Measurements from ENCODE around the gene NEMP2. TPM values are rescaled to one million over a fixed set of nuclear protein-coding genes. Genes with fewer than 3 reads are reported as not detected.

The NEMP2 gene
- total and polyA plus RNA-seq, 2 of the 4 experiments (the other 2 are of a cell fraction) = 1.1 to 1.3 TPM

DNA sequence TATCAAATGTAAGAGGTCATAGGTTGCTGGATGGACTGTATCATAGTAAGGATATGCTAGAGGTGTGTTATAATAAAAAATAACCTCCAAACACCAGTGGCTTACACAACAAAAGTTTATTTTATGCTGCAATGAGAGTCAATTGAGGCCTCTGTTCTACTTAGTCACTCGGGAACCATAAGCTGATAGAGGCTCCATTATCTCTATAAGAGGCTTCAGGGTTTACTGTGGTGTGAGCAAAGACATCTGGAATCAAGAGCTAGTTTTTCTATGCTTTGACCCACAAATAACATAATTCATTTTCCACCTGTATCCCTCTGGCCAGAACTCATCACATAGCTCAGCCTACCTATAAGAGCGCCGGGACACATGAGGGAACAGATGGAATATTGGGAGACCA, 47.5 kb upstream of the NEMP2 start:
- H3K56ac ChIP-seq (ENCODE audit: extremely low read depth, insufficient read depth, low read length) = no peak overlapping the region
- POLR2A ChIA-PET (ENCODE audit: unreplicated experiment) = no interaction called here
- dilution Hi-C loops (cut with HindIII; ENCODE audit: low sequenced_read_pairs, unreplicated experiment) (no loop called here), in situ Hi-C loops (cut with MboI; ENCODE audit: low sequenced_read_pairs) (no loop called here), intact Hi-C loops (cut with micrococcal nuclease) (no loop called here)
- H3K9me3 ChIP-seq (ENCODE audit: control insufficient read depth, insufficient read depth, low read length) = no peaks in the 10 kb centered on the region
- H3K18ac ChIP-seq (ENCODE audit: low read depth, low read length) = no peak overlapping the region
- no peak overlapping the region for H2BK20ac ChIP-seq (ENCODE audit: low read depth, low read length)
- no CpG with 5 or more reads among the region's 3 CpGs for WGBS, 2 experiments (ENCODE audit: extremely low coverage in 2 of 2, insufficient read length in 1 of 2)
- no peaks in the 10 kb centered on the region for H3K79me1 ChIP-seq (ENCODE audit: low read depth in 1 of 2, low read length in 2 of 2)
- no peak overlapping the region for H3K14ac ChIP-seq (replicated peaks; ENCODE audit: low read depth, low read length)
- no peak overlapping the region for H2AK5ac ChIP-seq (ENCODE audit: low read depth, low read length)
- DNase-seq (no peak), ATAC-seq (ENCODE audit: low read depth) (no peak)
- no peaks in the 10 kb centered on the region for H3K27me3 ChIP-seq (ENCODE audit: control insufficient read depth, insufficient read depth, low read length)
- H2BK120ac ChIP-seq (ENCODE audit: low read depth, low read length) = no peak overlapping the region
- no peak for TF ChIP-seq USF2 (IDR thresholded peaks at IDR 0.05; ENCODE audit: low read depth, low read length)
- TF ChIP-seq RAD21 (IDR thresholded peaks at IDR 0.05; ENCODE audit: low read length) = no peak
- TF ChIP-seq BHLHE40 (IDR thresholded peaks at IDR 0.05; ENCODE audit: low read depth, low read length) = no peak
- no peak for TF ChIP-seq CEBPB (IDR thresholded peaks at IDR 0.05; ENCODE audit: low read depth, low read length)
- no peak for TF ChIP-seq MAZ (IDR thresholded peaks at IDR 0.05; ENCODE audit: borderline replicate concordance, low read depth, low read length)
- no peak for TF ChIP-seq CTCF (conservative IDR thresholded peaks at IDR 0.05; ENCODE audit: low read depth, low read length)
- no peak for TF ChIP-seq MXI1 (IDR thresholded peaks at IDR 0.05; ENCODE audit: borderline replicate concordance, low read depth, low read length)
- no peak for TF ChIP-seq NFE2L2 (IDR thresholded peaks at IDR 0.05; ENCODE audit: low read depth, low read length)
- TF ChIP-seq RCOR1 (IDR thresholded peaks at IDR 0.05; ENCODE audit: insufficient replicate concordance, low read length) = no peak
- TF ChIP-seq POLR2A (IDR thresholded peaks at IDR 0.05; ENCODE audit: low read depth, low read length) = no peak
- TF ChIP-seq CHD1 (IDR thresholded peaks at IDR 0.05; ENCODE audit: low read depth, low read length) = no peak
- no peak for TF ChIP-seq RFX5 (IDR thresholded peaks at IDR 0.05; ENCODE audit: low read depth, low read length)
- no peak for TF ChIP-seq ELK1 (IDR thresholded peaks at IDR 0.05; ENCODE audit: borderline replicate concordance, low read depth, low read length)
- no peak for TF ChIP-seq FOS (IDR thresholded peaks at IDR 0.05; ENCODE audit: low read depth, low read length)
- TF ChIP-seq SMC3 (IDR thresholded peaks at IDR 0.05; ENCODE audit: low read depth, low read length) = no peak
- no peak for TF ChIP-seq MAFK (IDR thresholded peaks at IDR 0.05; ENCODE audit: low read depth, low read length)
- H2AK9ac ChIP-seq (replicated peaks; ENCODE audit: low read depth, low read length, poor library complexity) = no peak overlapping the region
- no peak overlapping the region for H3K4ac ChIP-seq (ENCODE audit: low read depth, low read length)
- H2BK5ac ChIP-seq (ENCODE audit: low read depth, low read length, poor library complexity, severe bottlenecking) = no peak overlapping the region
- no peaks in the 10 kb centered on the region for H3K36me3 ChIP-seq (ENCODE audit: control insufficient read depth, insufficient read depth, low read length)
- H4K20me1 ChIP-seq (ENCODE audit: insufficient read depth, low read length) = no peaks in the 10 kb centered on the region
- no peak overlapping the region for H3K23ac ChIP-seq (ENCODE audit: low read depth, low read length)
- H3K9me1 ChIP-seq (ENCODE audit: insufficient read depth, low read length) = no peaks in the 10 kb centered on the region; the same call in 1 of the 2 replicates
- CTCF ChIA-PET = no interaction called here
- H3K27ac ChIP-seq (ENCODE audit: insufficient read depth, low read length) = no peak overlapping the region
- no peak overlapping the region for H3K9ac ChIP-seq (ENCODE audit: low read depth, low read length)
- H4K8ac ChIP-seq (ENCODE audit: low read depth in 2 of 2, low read length in 2 of 2) = no peak overlapping the region
- no TSS peak for BruUV-seq (replicated peaks)
- no peak overlapping the region for H4K91ac ChIP-seq (ENCODE audit: insufficient read depth, low read depth, low read length)
- H4K5ac ChIP-seq (ENCODE audit: low read depth, low read length) = no peak overlapping the region
- H3K4me2 ChIP-seq (ENCODE audit: low read depth, low read length) = no peak overlapping the region
- peaks cover 4% of the 10 kb centered on the region; the same call in 1 of the 2 replicates for H3K4me1 ChIP-seq (ENCODE audit: control insufficient read depth, insufficient read depth, low read length)
- no peak overlapping the region for H2BK15ac ChIP-seq (ENCODE audit: low read depth, low read length)
- H3K4me3 ChIP-seq (ENCODE audit: insufficient read depth, low read depth, low read length) = no peak overlapping the region
- no peak overlapping the region for H2AFZ ChIP-seq (replicated peaks; ENCODE audit: low read length, poor library complexity)
